Activated CD4-positive, alpha-beta memory T cell treated with anti-CD3 and anti-CD28 coated beads for 36 hours (primary cell): ENCODE data around the gene IL2RA. TPM values are rescaled to one million over a fixed set of nuclear protein-coding genes. Genes with fewer than 3 reads are reported as not detected.

Source experiments
- CTCF ChIA-PET: fragments of 350-600 bp; sonication (Branson Sonifier 250); formaldehyde crosslinking; loops from one replicate; lab custom pipeline; 2021; ENCODE audit warnings: antibody characterized with exemption, inconsistent platforms; lab: Charles Lee
- POLR2A ChIA-PET: fragments of 350-600 bp; sonication (Branson Sonifier 250); formaldehyde crosslinking; loops from one replicate; lab custom pipeline; 2021; ENCODE audit warnings: antibody characterized with exemption; lab: Charles Lee
- DNase-seq: peaks from one replicate; pipeline ENCODE4 v3.0.0-alpha.2; 2020
- H3K27ac Mint-ChIP-seq: one replicate; pipeline ENCODE4 v1.8.0; 2021; ENCODE audit warnings: mixed read lengths
- H3K27me3 Mint-ChIP-seq: one replicate; pipeline ENCODE4 v1.8.0; 2021; ENCODE audit warnings: mixed read lengths
- H3K36me3 Mint-ChIP-seq: one replicate; pipeline ENCODE4 v1.8.0; 2021; ENCODE audit warnings: mixed read lengths
- H3K4me1 Mint-ChIP-seq: one replicate; pipeline ENCODE4 v1.8.0; 2021; ENCODE audit warnings: low read depth, mixed read lengths
- H3K4me3 Mint-ChIP-seq: one replicate; pipeline ENCODE4 v1.8.0; 2021; ENCODE audit warnings: mild to moderate bottlenecking, mixed read lengths
- H3K9me3 Mint-ChIP-seq: one replicate; pipeline ENCODE4 v1.8.0; 2021; ENCODE audit warnings: mixed read lengths
- intact Hi-C: fragments of 100-400 bp; cut with micrococcal nuclease; formaldehyde crosslinking; loops from one replicate; pipeline ENCODE4 v1.15.1; 2023
- total RNA-seq, 2 experiments: library from RNA; stranded (reverse); gene quantifications; one replicate each; pipeline ENCODE4 v1.2.3, GENCODE V29; 2021

The IL2RA gene
- total RNA-seq, 2 experiments from 2014 or later, result 961 to 988 TPM

DNA sequence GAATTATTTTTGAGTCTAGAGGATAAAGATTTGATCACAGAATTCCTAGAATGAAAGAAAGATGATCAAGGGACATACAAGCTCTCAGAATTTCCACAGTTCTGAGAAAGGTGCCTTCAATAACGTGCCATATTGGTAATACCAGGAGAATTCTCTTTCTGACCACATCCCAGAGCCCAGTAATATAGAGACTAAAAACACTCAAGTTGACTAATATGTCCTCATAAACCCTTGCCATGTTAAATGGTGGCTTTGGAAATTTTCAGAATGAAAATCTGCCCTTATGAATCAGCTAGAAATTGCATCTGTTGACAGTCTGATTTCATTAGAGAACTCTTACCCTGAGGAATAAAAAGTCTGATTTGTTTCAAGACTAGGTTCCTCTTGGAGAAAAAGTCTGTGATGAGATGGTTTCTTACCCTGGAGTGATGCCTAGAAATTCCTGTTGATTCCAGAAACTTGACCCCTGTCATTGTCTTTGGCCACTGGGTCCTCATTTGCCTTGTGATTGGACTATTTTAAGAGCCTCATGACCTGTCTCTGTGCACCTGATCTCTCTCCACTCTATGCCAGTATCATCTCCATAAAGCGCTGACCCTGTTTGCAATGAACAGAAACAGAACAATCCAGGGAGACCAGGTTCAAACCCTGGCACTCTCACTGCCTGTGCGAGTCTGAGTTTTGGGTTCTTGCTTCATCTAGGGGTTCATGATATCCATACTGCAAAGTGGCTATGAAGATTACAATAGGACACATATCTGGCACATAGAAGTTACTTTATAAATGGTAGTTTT, 3.3 kb downstream of the IL2RA start:
- ChIA-PET CTCF (interaction anchor here (0.6 to 13.1 kb wide), 6 partner anchors 11 to 234 kb away, joined by 3 to 167 read pairs (median 4); no protein-coding TSS in a partner anchor), POLR2A (interaction anchor here (1.2 to 16.2 kb wide), 8 partner anchors 10 to 78 kb away, joined by 3 to 343 read pairs (median 9); no protein-coding TSS in a partner anchor)
- intact Hi-C loops, result loop anchor here (1.0 to 10.0 kb wide), 6 partner anchors 10 to 1986 kb away; partner anchors contain the start of gene TASOR2
- Mint-ChIP-seq H3K27me3 (no peaks in the 10 kb centered on the region), H3K4me3 (peak overlapping the region; percentile 99), H3K4me1 (peaks cover 59% of the 10 kb centered on the region), H3K36me3 (peaks cover 78% of the 10 kb centered on the region), H3K27ac (peak overlapping the region; percentile 99), H3K9me3 (no peaks in the 10 kb centered on the region)
- DNase-seq, result peak; percentile 52

DNA sequence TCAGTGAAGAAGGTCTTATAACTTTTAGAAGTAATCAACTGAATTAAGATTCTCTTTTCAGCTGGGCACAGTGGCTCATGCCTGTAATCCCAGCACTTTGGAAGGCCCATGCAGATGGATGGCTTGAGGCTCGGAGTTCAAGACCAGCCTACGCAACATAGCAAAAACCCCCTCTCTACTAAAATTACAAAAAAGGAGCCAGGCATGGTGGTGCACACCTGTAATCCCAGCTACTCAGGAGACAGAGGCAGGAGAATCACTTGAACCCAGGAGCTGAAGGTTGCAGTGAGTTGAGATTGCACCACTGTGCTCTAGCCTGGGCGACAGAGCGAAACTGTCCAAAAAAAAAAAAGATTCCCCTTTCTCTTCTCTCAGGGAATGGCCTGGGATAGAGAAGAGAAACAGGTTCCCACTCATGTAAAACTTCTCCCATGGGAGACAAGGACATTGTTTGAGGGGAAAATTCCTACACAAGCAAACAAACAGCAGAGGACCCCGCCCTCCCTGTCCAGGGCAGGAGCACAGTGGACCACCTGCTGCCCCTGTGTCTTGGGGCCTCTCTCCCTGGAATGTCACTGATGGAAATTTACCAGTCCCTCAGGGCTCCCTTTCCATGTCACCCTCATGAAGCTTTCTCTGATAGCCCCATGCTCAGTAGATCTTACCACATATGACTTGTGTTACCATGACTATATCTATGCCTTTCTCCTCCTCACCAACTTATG, 5.6 kb downstream of the IL2RA start:
- intact Hi-C loops, result loop anchor here (10.0 kb wide), 4 partner anchors 372 to 1988 kb away; partner anchors contain the start of gene TASOR2
- DNase-seq, result peak; percentile 11
- no peaks in the 10 kb centered on the region for H3K27me3 Mint-ChIP-seq

GRCh38 chr10:6055929-6056328, 6.2 kb downstream of the IL2RA start:
- H3K9me3 Mint-ChIP-seq, result no peaks in the 10 kb centered on the region
- H3K36me3 Mint-ChIP-seq, result peaks cover 89% of the 10 kb centered on the region
- intact Hi-C loops, result loop anchor here (10.0 kb wide), 4 partner anchors 371 to 1989 kb away; partner anchors contain the start of gene TASOR2
- peak; percentile 12 for DNase-seq
- no peaks in the 10 kb centered on the region for H3K27me3 Mint-ChIP-seq
- CTCF ChIA-PET, result interaction anchor here (13.1 kb wide), 1 partner anchor 30 kb away, joined by 167 read pairs; no protein-coding TSS in a partner anchor
- peak overlapping the region; percentile 99 for H3K27ac Mint-ChIP-seq
- POLR2A ChIA-PET, result interaction anchor here (1.8 to 16.2 kb wide), 3 partner anchors 17 to 30 kb away, joined by 9 to 343 read pairs (median 62); no protein-coding TSS in a partner anchor
- peak overlapping the region; percentile 99 for H3K4me3 Mint-ChIP-seq
- peaks cover 74% of the 10 kb centered on the region for H3K4me1 Mint-ChIP-seq

More for the DNA sequence above, 5.6 kb downstream of the IL2RA start:
- ChIA-PET POLR2A (interaction anchor here (0.6 to 16.2 kb wide), 6 partner anchors 10 to 292 kb away, joined by 3 to 343 read pairs (median 16); no protein-coding TSS in a partner anchor), CTCF (interaction anchor here (0.6 to 13.1 kb wide), 4 partner anchors 14 to 50 kb away, joined by 3 to 167 read pairs (median 8); no protein-coding TSS in a partner anchor)
- H3K27ac Mint-ChIP-seq, result peak overlapping the region; percentile 99
- peak overlapping the region; percentile 99 for H3K4me3 Mint-ChIP-seq
- peaks cover 91% of the 10 kb centered on the region for H3K36me3 Mint-ChIP-seq
- no peaks in the 10 kb centered on the region for H3K9me3 Mint-ChIP-seq
- H3K4me1 Mint-ChIP-seq, result peaks cover 70% of the 10 kb centered on the region

GRCh38 chr10:6054884-6055283, 7.3 kb downstream of the IL2RA start:
- intact Hi-C loops, result loop anchor here (5.0 to 10.0 kb wide), 8 partner anchors 168 to 1990 kb away; partner anchors contain the start of genes ANKRD16, GDI2, PRKCQ and TASOR2
- peaks cover 83% of the 10 kb centered on the region for H3K4me1 Mint-ChIP-seq
- H3K36me3 Mint-ChIP-seq, result peaks cover 89% of the 10 kb centered on the region
- H3K9me3 Mint-ChIP-seq, result no peaks in the 10 kb centered on the region
- peak overlapping the region; percentile 83 for H3K4me3 Mint-ChIP-seq
- POLR2A ChIA-PET, result interaction anchor here (1.3 to 16.2 kb wide), 5 partner anchors 6 to 32 kb away, joined by 5 to 343 read pairs (median 78); partner anchors contain the start of gene IL2RA
- no peaks in the 10 kb centered on the region for H3K27me3 Mint-ChIP-seq
- H3K27ac Mint-ChIP-seq, result peak overlapping the region; percentile 94
- peak; percentile 45 for DNase-seq
- CTCF ChIA-PET, result interaction anchor here (13.1 kb wide), 1 partner anchor 31 kb away, joined by 167 read pairs; no protein-coding TSS in a partner anchor

DNA sequence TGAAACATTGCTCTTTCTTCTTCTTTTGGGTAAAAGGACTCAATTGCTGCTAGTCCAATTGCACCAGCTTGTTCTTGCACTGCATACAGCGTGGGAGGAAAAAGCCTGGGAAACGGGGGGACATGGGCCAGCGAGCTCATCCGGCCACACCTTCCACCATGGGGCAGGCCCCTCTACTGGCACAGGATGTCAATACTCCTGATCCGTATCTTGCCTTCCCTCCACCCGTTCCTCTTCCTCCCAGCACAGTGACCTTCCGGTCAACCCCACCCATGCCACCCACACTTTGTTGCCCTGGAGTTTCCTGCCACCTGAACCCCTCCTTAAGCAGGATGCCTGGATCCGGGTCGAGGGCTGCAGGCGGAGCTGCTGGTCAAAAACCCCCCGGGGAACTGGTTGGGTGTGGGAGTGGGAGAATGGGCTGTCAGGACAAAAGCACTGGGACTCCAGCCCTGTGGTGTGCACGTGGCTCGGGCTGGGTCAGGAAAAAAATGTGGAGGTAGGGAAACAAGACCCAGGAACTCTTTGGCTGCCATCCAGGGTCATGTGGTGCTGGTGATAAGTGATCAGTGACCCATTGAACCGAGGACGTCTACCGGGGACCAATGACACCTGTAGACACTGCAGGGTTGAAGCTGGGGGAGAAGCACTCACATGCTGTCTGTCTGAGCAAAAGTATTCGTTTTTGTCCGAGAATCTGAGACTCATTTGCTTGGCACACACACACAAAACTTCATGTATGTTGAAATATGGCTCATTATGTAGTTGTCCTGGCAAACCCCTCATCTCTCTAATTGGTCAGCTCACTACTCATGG, 8.1 kb downstream of the IL2RA start:
- DNase-seq, result peak; percentile 53

GRCh38 chr10:6053303-6053702, 8.9 kb downstream of the IL2RA start:
- peak; percentile 33 for DNase-seq
- Mint-ChIP-seq H3K27me3 (no peaks in the 10 kb centered on the region), H3K27ac (peak overlapping the region; percentile 98), H3K4me1 (peaks cover 88% of the 10 kb centered on the region), H3K36me3 (peaks cover 89% of the 10 kb centered on the region), H3K9me3 (no peaks in the 10 kb centered on the region), H3K4me3 (peak overlapping the region; percentile 83)
- intact Hi-C loops, result loop anchor here (2.0 to 10.0 kb wide), 9 partner anchors 87 to 1991 kb away; partner anchors contain the start of genes ANKRD16, GDI2, PRKCQ and TASOR2
- POLR2A ChIA-PET, result interaction anchor here (0.5 to 16.2 kb wide), 10 partner anchors 8 to 1345 kb away, joined by 3 to 343 read pairs (median 6); partner anchors contain the start of gene IL2RA
- CTCF ChIA-PET, result interaction anchor here (0.6 to 13.1 kb wide), 4 partner anchors 9 to 39 kb away, joined by 3 to 167 read pairs (median 4); partner anchors contain the start of gene IL2RA

More for the DNA sequence above, 8.1 kb downstream of the IL2RA start:
- H3K36me3 Mint-ChIP-seq, result peaks cover 89% of the 10 kb centered on the region
- H3K4me3 Mint-ChIP-seq, result peak overlapping the region; percentile 83
- ChIA-PET CTCF (interaction anchor here (0.6 to 13.1 kb wide), 4 partner anchors 9 to 40 kb away, joined by 3 to 167 read pairs (median 4); partner anchors contain the start of gene IL2RA), POLR2A (interaction anchor here (0.5 to 16.2 kb wide), 12 partner anchors 7 to 1345 kb away, joined by 3 to 343 read pairs (median 5); partner anchors contain the start of gene IL2RA)
- peak overlapping the region; percentile 94 for H3K27ac Mint-ChIP-seq
- H3K27me3 Mint-ChIP-seq, result no peaks in the 10 kb centered on the region
- H3K4me1 Mint-ChIP-seq, result peaks cover 87% of the 10 kb centered on the region
- intact Hi-C loops, result loop anchor here (2.0 to 10.0 kb wide), 9 partner anchors 87 to 1991 kb away; partner anchors contain the start of genes ANKRD16, GDI2, PRKCQ and TASOR2
- H3K9me3 Mint-ChIP-seq, result no peaks in the 10 kb centered on the region

DNA sequence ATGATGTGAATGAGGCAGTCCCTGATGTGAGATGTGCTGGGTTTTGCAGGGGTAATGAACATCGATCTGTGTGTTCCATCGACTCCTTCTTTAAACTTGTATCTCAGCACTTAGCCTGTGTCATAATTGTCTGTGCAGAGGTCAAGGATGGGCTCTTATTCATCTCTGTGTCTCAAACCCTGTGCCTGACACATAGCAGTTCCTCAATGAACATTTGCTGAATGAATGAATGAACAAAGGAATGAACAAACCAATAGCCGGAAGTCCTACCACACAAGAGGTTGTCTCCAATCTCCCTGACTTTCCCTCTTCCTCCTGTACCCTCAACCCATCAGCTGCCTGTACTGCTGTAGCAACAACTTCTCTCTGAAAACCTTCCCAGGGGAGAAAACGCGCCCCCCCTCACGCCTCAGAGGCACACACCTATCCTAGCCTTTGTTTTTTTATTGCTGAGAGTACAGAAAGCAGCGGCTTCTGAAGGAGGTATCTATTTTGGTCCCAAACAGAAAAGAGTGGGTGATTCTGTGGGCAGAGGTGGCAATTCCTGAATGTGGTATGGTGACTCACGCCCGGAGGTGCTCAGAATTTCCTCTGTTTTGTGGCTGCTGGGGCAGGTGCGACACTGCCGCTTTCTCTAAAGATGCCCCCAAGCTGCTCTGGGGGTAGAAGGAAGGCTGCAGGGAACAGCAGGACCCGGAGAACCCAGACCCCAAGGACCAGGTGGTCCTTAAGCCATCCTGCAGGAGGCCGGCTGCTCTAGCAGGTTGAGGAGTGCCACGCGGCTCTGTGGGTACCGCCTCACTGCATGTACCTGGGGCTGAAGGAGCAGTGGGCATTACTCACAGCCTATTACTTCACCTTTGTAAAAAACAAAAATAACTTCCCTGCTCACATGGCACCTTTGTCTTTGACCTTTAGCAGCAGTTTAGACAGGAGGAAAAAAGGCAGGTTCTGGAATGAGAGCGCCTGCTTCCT, 9.6 kb downstream of the IL2RA start:
- H3K36me3 Mint-ChIP-seq, result peaks cover 87% of the 10 kb centered on the region
- intact Hi-C loops, result loop anchor here (1.0 to 10.0 kb wide), 13 partner anchors 10 to 1992 kb away; partner anchors contain the start of genes ANKRD16, GDI2, IL2RA and PRKCQ
- no peaks in the 10 kb centered on the region for H3K9me3 Mint-ChIP-seq
- no peaks in the 10 kb centered on the region for H3K27me3 Mint-ChIP-seq
- peak overlapping the region; percentile 98 for H3K27ac Mint-ChIP-seq
- peaks cover 86% of the 10 kb centered on the region for H3K4me1 Mint-ChIP-seq
- H3K4me3 Mint-ChIP-seq, result peak overlapping the region; percentile 83
- peak; percentile 92 for DNase-seq
- POLR2A ChIA-PET, result interaction anchor here (1.0 to 16.2 kb wide), 11 partner anchors 7 to 84 kb away, joined by 3 to 343 read pairs (median 5); partner anchors contain the start of gene IL2RA
- CTCF ChIA-PET, result interaction anchor here (0.8 to 13.1 kb wide), 2 partner anchors 10 to 33 kb away, joined by 6 to 167 read pairs; partner anchors contain the start of gene IL2RA

DNA sequence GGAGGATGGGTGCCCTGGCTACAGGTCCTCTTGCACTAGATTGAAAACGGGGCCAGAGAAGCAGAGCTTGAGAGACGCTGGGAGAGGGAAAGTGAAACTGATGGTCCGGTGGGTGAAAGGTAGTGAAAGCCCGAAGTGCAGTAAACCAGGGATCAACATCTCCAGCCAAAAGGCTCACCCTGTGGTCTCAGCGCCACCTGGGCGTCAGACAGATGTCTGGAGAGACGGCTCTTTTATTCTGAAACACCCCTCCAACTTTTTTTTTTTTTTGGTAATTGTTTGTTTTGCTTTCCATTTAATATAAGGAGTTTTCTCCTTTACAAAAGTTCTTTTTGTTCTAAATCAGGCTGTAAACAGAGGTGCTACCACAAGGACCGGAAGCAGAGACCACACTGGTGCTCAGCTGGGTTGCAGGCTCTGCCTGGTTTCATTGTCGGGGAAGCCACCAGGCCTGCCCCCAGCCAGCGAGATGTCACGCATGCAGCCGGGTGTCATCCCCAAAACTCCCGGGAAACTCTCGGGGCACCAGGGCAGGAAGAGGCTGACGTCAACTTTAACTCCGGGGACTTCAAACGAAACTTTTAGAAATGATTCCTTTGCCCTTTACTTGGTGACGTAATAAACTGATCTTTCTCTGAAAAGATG, 11.2 kb downstream of the IL2RA start:
- Mint-ChIP-seq H3K36me3 (peaks cover 86% of the 10 kb centered on the region), H3K27ac (peak overlapping the region; percentile 98), H3K4me3 (peak overlapping the region; percentile 83), H3K27me3 (no peaks in the 10 kb centered on the region), H3K4me1 (peaks cover 86% of the 10 kb centered on the region), H3K9me3 (no peaks in the 10 kb centered on the region)
- DNase-seq, result peak; percentile 97
- intact Hi-C loops, result loop anchor here (1.0 to 10.0 kb wide), 10 partner anchors 37 to 1994 kb away; partner anchors contain the start of genes ANKRD16, GDI2, IL15RA and PRKCQ
- ChIA-PET POLR2A (interaction anchor here (0.7 to 16.2 kb wide), 11 partner anchors 10 to 644 kb away, joined by 3 to 343 read pairs (median 5); partner anchors contain the start of genes IL15RA and IL2RA), CTCF (interaction anchor here (0.5 to 13.1 kb wide), 8 partner anchors 12 to 1333 kb away, joined by 3 to 167 read pairs (median 4); partner anchors contain the start of gene PFKFB3)
